ENCODE data around the gene SMU1.
"Not testable (repeated sequence)": the region's sequence is repeated elsewhere in the genome, so short reads cannot be mapped to it uniquely, and the experiment has no call there.

SMU1 gene

GRCh38 chr9:33013962-33014664 is 62.4 kb downstream of the SMU1 start:
- no peak for DNase-seq (ENCODE audit: low read depth)

- DNase-seq (ENCODE audit: low read depth): no peak
Observed at GRCh38 chr9:33012328-33013069, 64.0 kb downstream of the SMU1 start.

GRCh38 chr9:33011831-33012230 is 64.6 kb downstream of the SMU1 start:
- no peak for DNase-seq (ENCODE audit: low read depth)

GRCh38 chr9:33007755-33008154 is 68.7 kb downstream of the SMU1 start:
- DNase-seq (ENCODE audit: low read depth): no peak

GRCh38 chr9:33005335-33005734 is 71.1 kb downstream of the SMU1 start:
- DNase-seq (ENCODE audit: low read depth): not testable (repeated sequence)

GRCh38 chr9:33000682-33001055 is 75.8 kb downstream of the SMU1 start:
- DNase-seq (ENCODE audit: low read depth): not testable (repeated sequence)

GRCh38 chr9:32992595-32993238 is 83.8 kb downstream of the SMU1 start:
- DNase-seq (ENCODE audit: low read depth): no peak

- DNase-seq (ENCODE audit: low read depth): no peak
Observed at GRCh38 chr9:32991897-32992594, 84.4 kb downstream of the SMU1 start.
